ENCODE results near the gene ADAMTSL2.

ADAMTSL2 gene

GRCh38 chr9:133534346-133535291 is at the start of gene ADAMTSL2:
TSS of gene ADAMTSL2 (plus strand) at chr9:133534704. CDS start at chr9:133536713, 2,009 bp downstream.
- peak; percentile 39 for DNase-seq (ENCODE audit: low read depth)

DNA sequence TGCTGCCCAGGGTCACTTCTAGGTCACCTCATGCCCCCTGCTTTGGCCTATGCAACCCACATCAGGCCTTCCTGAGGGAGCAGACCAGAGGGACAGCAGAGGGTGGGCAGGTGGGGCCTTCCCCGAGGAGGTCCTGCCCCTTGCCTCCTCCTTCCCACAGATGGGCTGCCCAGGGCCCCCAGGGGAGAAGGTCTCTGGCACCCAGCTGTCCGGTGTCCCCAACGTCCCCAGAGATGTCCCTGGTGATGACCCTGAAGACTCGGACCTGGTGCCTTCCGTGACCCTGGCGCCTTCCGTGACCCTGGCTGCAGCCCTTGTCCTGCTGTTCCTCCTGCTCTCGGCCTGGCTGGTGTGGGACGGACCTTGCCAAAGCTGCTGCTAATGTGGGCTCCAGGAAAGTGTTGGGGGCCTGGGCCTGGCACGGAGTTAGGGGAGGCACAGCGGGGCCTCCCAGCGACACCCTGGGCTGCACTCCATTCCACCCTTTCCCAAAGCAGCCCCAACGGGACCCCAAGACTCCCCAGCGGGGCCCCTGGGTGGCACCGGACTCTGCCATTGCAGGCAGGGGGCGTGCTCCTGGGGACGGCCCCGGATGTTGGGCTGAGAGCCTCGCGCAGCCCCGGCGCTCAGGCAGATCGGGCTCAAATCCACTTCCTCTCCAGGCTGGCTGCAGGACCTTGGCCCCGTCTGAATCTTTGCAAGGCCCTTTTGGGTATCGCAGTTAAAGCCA is 48.8 kb upstream of the ADAMTSL2 start:
- DNase-seq (ENCODE audit: low read depth): no peak

GRCh38 chr9:133487331-133487725 is 47.2 kb upstream of the ADAMTSL2 start:
- no peak for DNase-seq (ENCODE audit: low read depth)

DNA sequence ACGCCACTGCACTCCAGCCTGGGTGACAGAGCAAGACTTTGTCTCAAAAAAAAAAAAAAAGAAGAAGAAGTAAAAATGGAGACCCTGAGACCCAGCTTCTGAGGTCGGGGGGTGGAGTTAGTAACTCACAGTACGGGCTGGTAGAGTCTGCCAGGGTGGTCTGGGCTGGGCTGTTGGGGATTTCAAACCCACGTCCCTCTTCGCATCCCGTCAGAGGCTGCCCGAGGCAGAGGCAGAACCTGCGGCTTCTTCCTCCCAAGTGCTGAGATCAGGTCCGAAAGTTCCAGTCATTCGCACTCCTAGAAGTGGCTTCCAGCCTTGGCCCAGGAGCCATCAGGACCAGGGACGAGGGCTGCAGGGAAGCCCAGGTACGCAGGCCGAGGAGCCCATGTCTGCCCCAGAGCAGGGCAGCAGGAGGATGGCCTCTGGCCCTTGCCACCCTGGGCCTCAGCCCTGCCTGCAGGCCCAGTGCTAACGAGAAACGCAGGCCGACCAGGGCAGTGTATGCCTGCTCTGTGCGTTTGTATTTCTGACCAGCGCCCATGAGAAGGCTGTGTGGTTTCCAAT is 45.7 kb upstream of the ADAMTSL2 start:
- no peak for DNase-seq (ENCODE audit: low read depth)

GRCh38 chr9:133489253-133490190 is 45.0 kb upstream of the ADAMTSL2 start:
- no peak for DNase-seq (ENCODE audit: low read depth)

DNA sequence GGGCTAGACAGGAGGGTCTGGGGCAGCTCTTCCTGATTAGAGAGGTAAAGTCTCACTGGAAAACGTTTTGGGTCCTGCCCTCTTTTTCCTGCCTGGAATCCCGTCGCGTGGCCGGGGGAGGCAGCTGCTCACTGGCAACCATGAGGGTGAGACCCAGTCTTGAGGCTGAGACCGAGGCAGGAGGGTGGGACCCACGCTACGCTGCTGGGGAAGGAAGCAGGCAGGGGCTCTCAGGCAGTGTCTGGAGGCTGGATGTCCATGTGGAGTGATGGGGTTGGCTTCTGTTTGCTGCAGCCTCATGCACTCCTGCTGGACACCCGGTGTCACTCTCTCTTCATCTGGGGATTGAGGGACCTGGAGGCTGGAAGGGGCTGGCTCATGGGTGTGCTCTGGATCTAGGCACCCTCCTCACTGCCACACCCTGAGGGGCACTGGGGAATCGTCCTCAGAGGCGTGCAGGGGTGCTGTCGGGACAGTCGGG is 44.3 kb upstream of the ADAMTSL2 start:
- no peak for DNase-seq (ENCODE audit: low read depth)

DNA sequence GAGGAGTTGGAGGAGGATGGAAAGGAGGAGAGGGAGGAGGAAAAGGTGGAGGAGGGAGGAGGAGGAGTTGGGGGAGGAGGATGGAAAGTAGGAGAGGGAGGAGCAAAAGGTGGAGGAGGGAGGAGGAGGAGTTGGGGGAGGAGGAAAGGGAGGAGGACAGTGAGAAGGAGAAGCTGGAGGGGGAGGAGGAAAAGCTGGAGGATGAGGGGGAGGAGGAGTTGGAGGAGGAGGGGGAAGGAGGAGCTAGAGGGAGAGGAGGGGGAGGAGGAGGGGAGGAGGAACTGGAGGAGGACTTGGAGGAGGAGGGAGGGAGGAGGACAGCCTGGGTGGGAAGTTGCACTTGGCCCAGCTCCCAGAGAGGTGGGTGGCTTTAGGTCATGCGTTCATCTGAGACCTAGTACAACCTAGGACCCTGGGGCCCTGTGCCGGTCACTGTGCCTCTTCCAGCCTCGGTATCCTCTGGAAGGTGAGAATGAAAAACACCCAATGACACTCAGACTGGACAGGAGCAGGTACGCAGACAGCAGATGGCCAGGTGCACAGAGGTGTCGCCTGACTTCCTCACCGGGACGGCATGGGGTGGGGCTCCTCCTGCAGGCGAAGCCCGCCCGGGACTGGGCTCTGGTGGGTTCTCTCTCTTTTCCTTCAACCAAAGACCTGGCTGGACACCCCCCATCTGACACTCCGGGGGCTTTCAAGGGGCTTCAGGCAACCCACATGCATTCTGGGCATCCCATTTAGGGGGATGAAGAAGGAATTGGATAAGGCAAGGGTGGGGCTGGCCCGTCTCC is 43.4 kb upstream of the ADAMTSL2 start:
- no peak for DNase-seq (ENCODE audit: low read depth)

- no peak for DNase-seq (ENCODE audit: low read depth)
Measured at GRCh38 chr9:133491656-133491925, 42.9 kb upstream of the ADAMTSL2 start.

DNA sequence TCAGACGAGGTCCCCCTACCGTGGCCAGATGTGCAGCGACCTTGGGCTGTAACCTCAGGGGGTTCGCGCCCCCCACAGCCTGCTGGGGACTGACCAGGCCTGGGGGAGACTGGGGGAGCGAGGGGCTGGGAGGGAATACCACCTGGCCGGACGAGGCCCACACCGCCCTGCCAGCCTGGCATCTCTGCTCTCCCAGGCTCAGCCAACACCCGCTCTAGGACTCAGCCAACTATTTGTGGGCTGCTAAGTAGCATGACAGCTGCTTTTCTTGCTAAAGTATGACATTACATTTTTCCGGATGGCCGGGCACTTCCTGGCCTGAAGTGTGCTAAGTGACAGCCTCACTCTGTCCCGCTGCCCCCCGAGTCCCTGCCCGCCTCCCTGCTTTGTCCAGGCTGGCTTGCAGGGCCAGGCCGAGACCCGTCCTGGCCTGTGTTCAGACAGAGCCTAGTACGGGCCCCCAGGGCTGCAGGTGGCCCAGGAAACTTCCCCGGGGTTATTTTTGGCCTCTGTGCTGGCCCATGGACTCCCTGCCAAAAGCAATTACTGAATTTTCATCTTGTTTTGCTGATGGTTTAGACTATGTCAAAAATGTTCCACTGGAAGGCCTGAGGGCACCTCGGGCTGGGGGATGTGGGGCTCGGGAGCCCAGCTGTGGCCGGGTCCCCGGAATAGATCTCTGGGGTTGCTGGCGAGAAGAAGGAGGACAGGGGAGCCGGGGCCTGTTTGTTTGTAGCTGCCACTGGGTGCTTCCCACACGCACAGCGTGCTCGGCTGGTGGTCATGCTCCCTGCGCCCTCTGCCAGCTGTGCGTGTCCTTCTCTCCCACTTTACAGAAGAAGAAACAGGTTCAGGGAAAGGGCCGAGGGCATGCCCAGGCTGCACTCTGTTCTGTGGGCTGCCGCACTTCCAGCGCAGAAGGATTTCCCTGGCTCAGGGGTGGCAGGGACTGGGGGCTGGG is 42.2 kb upstream of the ADAMTSL2 start:
- DNase-seq (ENCODE audit: low read depth): no peak

GRCh38 chr9:133493428-133493827 is 41.1 kb upstream of the ADAMTSL2 start:
- DNase-seq (ENCODE audit: low read depth): no peak

DNA sequence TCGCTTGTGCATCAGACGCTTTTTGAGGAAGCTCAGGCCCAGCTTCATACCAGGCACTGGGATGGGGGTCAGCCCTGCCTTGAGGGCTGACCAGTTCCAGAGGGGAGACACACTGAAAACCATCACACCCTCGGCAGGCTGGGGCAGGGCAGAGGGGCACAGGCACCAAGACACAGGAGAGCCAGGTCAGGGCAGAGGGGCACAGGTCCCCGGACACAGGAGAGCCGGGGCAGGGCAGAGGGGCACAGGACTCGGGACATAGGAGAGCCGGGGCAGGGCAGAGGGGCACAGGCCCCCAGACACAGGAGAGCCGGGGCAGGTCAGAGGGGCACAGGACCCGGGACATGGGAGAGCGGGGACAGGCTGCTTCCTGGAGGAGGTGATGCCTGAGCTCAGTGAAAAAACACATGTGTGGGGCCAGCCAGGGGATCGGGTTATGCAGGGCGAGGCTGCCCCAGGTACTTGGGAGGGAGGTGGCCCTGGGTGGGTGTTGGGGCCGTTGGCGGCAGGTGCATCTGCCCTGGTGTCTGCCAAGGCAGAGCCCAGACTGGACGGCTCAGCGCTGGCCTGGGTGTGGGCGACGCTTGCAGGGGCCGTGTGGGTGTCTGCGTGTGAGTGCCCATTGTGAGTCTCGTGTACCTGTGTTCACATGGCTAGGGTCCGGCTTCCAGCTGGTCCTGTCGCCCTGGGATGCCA is 40.5 kb upstream of the ADAMTSL2 start:
- no peak for DNase-seq (ENCODE audit: low read depth)

DNA sequence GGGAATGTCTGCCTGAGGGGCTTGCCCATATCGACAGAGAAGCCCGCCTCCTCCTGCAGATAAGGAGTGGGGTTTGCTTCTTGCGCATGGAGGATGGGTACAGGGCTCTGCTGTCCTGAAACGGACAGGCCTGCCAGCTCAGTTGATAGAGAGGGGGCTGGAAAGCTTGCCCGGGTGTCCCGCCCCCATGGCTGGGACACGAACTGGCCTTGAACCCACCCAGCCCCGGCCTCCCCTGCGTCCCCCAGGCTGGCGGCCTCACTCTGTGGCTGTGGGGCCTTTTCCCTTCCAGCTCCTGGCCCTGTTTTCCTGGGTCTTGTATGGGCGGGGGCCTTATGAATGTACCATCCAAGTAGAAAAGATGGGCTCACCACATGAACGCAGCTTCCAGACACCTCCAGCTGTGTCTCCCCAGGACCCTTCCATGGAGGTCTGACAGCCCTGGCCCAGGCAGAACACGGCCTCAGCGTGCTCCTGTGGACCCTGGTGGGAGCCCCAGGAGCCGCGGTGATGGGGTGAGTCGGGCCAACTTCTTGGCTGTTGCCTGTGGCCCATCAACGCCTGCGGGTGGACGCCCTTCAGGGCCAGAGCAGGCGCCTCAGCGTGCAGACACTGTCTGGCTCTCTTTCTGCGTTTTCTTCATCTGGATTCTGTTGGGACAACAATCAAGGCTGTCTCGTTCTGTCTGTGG is 39.7 kb upstream of the ADAMTSL2 start:
- no peak for DNase-seq (ENCODE audit: low read depth)

- no peak for DNase-seq (ENCODE audit: low read depth)
Measured at GRCh38 chr9:133495327-133496293, 38.9 kb upstream of the ADAMTSL2 start.

- no peak for DNase-seq (ENCODE audit: low read depth)
Measured at GRCh38 chr9:133496861-133497842, 37.4 kb upstream of the ADAMTSL2 start.

- no peak for DNase-seq (ENCODE audit: low read depth)
Measured at GRCh38 chr9:133499132-133499891, 35.2 kb upstream of the ADAMTSL2 start.
